ENCODE data around the gene RAB3IP.

RAB3IP gene

DNA sequence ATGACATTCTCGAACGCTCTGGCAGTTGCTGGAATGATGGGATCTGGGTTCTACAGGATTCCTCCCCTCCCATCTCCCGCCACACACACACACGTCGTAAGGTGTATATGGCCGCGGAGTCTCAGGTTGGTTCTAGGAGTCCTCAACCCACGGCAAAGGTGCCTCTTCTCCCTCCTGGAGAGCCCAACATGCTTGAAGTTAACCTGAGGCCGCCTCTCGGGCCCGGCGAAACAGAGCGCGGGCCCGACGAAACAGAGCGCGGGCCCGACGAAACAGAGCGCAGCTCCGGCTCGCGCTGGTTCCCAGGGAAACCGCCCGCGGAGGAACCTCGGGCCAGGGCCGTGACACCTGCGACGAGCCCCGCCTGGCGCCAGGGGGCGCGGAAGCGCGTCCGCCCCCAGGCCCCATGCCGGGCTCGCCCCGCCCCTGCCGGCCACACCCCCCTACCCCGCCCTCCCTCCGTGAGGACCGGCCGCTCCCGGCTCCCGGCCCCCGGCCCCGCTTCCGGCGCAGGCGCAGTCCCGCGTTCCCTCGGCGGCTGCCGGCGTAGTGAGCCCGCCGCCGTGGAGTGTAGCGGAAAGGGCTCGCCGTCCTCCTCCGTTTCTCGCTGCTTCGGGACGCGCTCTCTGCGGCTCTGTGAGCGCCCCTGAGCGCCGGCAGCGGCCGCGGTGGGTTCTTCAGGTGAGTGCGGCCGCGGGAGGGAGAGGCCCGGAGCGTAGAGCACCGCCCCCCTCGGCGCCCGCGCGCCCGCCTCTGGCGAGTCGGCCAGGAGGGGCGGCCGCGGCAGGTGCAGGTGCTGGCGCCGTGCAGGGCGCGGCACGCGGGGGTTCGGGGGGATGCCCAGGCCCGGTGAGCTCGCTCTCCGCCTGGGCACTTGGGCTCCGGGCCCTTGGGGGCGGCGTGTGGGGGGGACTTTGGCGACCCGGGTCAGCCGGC lies at the start of gene RAB3IP:
TSS of gene RAB3IP (plus strand) at position 510 of the 936 bp plus-strand sequence. CDS start 16,549 bp downstream, outside the sequence.
- DNase-seq (ENCODE audit: low spot score): peak; percentile 91

DNA sequence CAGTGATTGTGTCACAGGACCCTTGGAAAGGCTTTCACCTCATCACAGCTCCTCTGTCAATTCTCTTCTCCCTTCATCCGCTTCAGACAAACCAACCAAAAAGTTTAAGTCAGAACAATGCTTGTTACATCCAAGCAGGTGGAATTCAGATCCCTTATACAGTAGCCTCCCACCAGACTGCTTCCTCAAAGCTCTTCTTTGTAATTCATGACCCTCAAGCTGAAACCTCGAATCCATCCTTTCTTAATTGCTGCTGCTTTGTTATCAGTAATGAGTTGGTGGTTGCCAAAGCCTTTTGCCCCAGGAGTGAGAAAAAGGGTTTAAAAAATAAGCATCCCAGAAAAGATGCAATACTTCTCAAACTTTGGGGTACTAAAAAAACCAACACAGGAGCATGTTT lies 49.0 kb upstream of the RAB3IP start:
- no peak for DNase-seq (ENCODE audit: low spot score)

GRCh38 chr12:69694123-69694522 lies 44.5 kb upstream of the RAB3IP start:
- DNase-seq (ENCODE audit: low spot score): no peak

- no peak for DNase-seq (ENCODE audit: low spot score)
Measured at GRCh38 chr12:69698054-69698453, 40.6 kb upstream of the RAB3IP start.

- DNase-seq (ENCODE audit: low spot score): no peak
Measured at GRCh38 chr12:69698769-69699540, 39.7 kb upstream of the RAB3IP start, which contains the start of gene BEST3. Gene BEST3 (minus strand): TSS chr12:69699303. CDS start chr12:69697798, 1,505 bp downstream.

GRCh38 chr12:69701826-69702225 lies 36.8 kb upstream of the RAB3IP start:
- no peak for DNase-seq (ENCODE audit: low spot score)

- no peak for DNase-seq (ENCODE audit: low spot score)
Measured at GRCh38 chr12:69703146-69703642, 35.5 kb upstream of the RAB3IP start.

GRCh38 chr12:69704357-69704756 lies 34.3 kb upstream of the RAB3IP start:
- DNase-seq (ENCODE audit: low spot score): no peak

- DNase-seq (ENCODE audit: low spot score): no peak
Measured at GRCh38 chr12:69708649-69709048, 30.0 kb upstream of the RAB3IP start.

GRCh38 chr12:69712826-69713225 lies 25.8 kb upstream of the RAB3IP start:
- DNase-seq (ENCODE audit: low spot score): no peak

GRCh38 chr12:69714542-69714941 lies 24.1 kb upstream of the RAB3IP start:
- no peak for DNase-seq (ENCODE audit: low spot score)

- DNase-seq (ENCODE audit: low spot score): no peak
Measured at GRCh38 chr12:69719336-69720316, 19.0 kb upstream of the RAB3IP start.

GRCh38 chr12:69720750-69721149 lies 17.9 kb upstream of the RAB3IP start:
- no peak for DNase-seq (ENCODE audit: low spot score)

- DNase-seq (ENCODE audit: low spot score): no peak
Measured at GRCh38 chr12:69726922-69727321, 11.7 kb upstream of the RAB3IP start.

- no peak for DNase-seq (ENCODE audit: low spot score)
Measured at GRCh38 chr12:69732088-69732487, 6.6 kb upstream of the RAB3IP start.

- DNase-seq (ENCODE audit: low spot score): no peak
Measured at GRCh38 chr12:69733638-69734037, 5.0 kb upstream of the RAB3IP start.

DNA sequence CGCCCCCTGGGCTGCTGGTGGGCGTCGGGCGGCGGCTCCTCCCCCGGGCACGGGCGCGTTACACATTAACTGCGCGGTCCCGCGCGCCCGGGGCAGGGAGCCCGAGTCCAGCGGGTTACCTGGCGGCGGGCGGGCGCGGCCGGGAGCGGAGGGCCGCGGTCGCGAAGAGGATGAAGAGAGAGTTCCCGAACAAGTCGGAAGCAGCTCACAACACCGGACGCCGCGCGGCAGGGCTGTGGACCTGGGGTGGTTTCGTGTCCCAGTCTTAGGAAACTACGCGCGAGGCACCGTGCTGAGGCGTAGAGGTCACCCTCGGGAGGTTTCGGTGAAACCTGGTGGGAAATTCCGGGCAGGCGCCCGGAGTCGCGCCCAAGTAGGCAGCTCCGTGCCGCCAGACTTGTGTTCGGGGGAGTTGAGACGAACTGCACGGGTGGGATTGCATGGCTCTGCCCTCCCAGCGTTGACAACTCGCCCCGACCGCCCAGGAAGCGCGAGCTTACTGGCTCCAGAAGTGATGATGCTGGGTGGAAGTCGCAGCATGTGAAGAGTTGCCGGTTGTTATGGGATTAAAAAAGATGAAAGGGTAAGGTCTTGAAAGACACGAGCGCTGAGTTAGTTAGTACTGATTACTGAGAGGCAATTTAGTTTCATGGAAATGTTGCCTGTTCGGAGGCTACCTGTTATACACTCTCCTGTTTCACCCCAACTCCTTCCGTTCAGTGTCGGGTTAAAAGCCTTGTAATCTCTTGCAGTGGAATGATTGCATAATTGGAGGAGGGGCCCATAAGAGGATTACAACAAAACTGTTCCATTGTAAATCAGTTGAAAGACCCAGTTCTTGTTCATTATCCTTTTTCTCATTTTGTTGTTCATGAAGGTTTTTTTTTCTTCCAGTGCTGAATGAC lies 879 bp downstream of the RAB3IP start:
- DNase-seq (ENCODE audit: low spot score): peak; percentile 62

- no peak for DNase-seq (ENCODE audit: low spot score)
Measured at GRCh38 chr12:69744109-69744508, 5.4 kb downstream of the RAB3IP start.

GRCh38 chr12:69751476-69751875 lies 12.8 kb downstream of the RAB3IP start:
- DNase-seq (ENCODE audit: low spot score): no peak

DNA sequence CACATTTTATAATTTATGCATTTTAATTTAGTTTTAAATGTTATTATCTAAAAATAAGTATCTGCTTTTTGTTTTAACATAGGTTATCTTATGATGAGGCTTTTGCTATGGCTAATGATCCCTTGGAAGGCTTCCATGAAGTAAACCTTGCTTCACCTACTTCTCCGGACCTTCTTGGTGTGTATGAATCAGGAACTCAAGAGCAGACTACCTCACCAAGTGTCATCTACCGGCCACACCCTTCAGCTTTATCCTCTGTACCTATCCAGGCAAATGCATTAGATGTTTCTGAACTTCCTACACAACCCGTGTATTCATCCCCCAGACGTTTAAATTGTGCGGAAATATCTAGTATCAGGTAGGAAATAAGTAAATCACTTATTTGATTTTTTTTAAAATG lies 16.6 kb downstream of the RAB3IP start:
- DNase-seq (ENCODE audit: low spot score): no peak
